HepG2 (cell line): ENCODE results near the gene C2orf92. TPM values are rescaled to one million over a fixed set of nuclear protein-coding genes. Genes with fewer than 3 reads are reported as not detected.

Experiments
- ATAC-seq: fragments of 200-7000 bp; cut with Tn5 transposase; 3 replicates; pipeline ENCODE4 v1.9.1; 2020; ENCODE audit warnings: mild to moderate bottlenecking, moderate library complexity
- BruUV-seq: library from RNA; stranded (reverse); fragments of 400-500 nt; replicated peaks from 2 replicates; lab custom pipeline; 2021; lab: Mats Ljungman, UMichigan
- CTCF ChIA-PET: fragments of 300-600 bp; formaldehyde crosslinking; extraction: SDS; loops from one replicate; lab custom pipeline; 2021; ENCODE audit warnings: low total read pairs, inconsistent platforms, low intra/inter-chr PET ratio; lab: Yijun Ruan, JAX
- POLR2A ChIA-PET: fragments of 350-600 bp; sonication (Branson Sonifier 250); formaldehyde crosslinking; loops from one replicate; lab custom pipeline; 2020; ENCODE audit warnings: antibody characterized with exemption, inconsistent platforms; lab: Yijun Ruan, JAX
- DNase-seq: peaks from one replicate; pipeline ENCODE4 v3.0.0-alpha.2; 2015; ENCODE audit warnings: low spot score
- FAIRE-seq: peaks from 3 replicates; lab custom pipeline; 2011; peaks lifted over from hg19 to GRCh38; lab: Jason Lieb, UNC
- H2AFZ ChIP-seq: one replicate; pipeline ENCODE4 v1.6.1; 2011; ENCODE audit warnings: low read length, inconsistent platforms
- H3K27ac ChIP-seq: fragments of 300-600 bp; 3 replicates; pipeline ENCODE4 v1.8.0; 2011; ENCODE audit warnings: mixed run types, mild to moderate bottlenecking, mixed read lengths, low read length, inconsistent platforms; ENCODE audit not compliant: insufficient read depth; ENCODE audit errors: extremely low read length
- H3K27me3 ChIP-seq, 2 experiments: fragments of 200-600 bp in 1 of 2; 2 replicates in 1 of 2; 3 replicates in 1 of 2; pipeline versions ENCODE4 v1.6.0 to v1.8.0; 2011; ENCODE audit warnings: low read length in 2 of 2, mild to moderate bottlenecking in 2 of 2, moderate library complexity in 2 of 2, inconsistent platforms in 1 of 2; ENCODE audit not compliant: insufficient read depth in 2 of 2, control insufficient read depth in 1 of 2
- H3K36me3 ChIP-seq, 2 experiments: fragments of 200-600 bp in 1 of 2; replicated peaks in 1 of 2; 2 replicates in 1 of 2; 3 replicates in 1 of 2; pipeline versions ENCODE4 v1.5.1 to v1.8.0; 2011; ENCODE audit warnings: low read length in 2 of 2, inconsistent platforms in 1 of 2; ENCODE audit not compliant: insufficient read depth in 2 of 2, control insufficient read depth in 1 of 2
- H3K4me1 ChIP-seq: 2 replicates; pipeline ENCODE4 v1.5.1; 2012; ENCODE audit warnings: low read length, inconsistent platforms; ENCODE audit not compliant: insufficient read depth
- H3K4me2 ChIP-seq: 2 replicates; pipeline ENCODE4 v1.6.0; 2011; ENCODE audit warnings: low read depth, low read length, inconsistent platforms
- H3K4me3 ChIP-seq, 3 experiments: fragments of 200-600 bp in 1 of 3; sonication (generic), shearing (Covaris generic) in 1 of 3; replicated peaks in 1 of 3; 2 replicates each; pipeline ENCODE4 v1.5.1; 2011 to 2016; ENCODE audit warnings: low read length in 3 of 3, inconsistent platforms in 2 of 3, low read depth in 2 of 3, mild to moderate bottlenecking in 2 of 3, control low read depth in 1 of 3, mixed read lengths in 1 of 3; ENCODE audit not compliant: insufficient read depth in 1 of 3
- H3K79me2 ChIP-seq: one replicate; pipeline ENCODE4 v1.6.1; 2011; ENCODE audit warnings: low read length, inconsistent platforms; ENCODE audit not compliant: insufficient read depth
- H3K9ac ChIP-seq: 2 replicates; pipeline ENCODE4 v1.6.0; 2011; ENCODE audit warnings: mild to moderate bottlenecking, low read depth, low read length, inconsistent platforms; ENCODE audit not compliant: insufficient read depth
- H3K9me3 ChIP-seq: 2 replicates; pipeline ENCODE4 v1.5.1; 2012; ENCODE audit warnings: mild to moderate bottlenecking, low read length
- H4K20me1 ChIP-seq: 2 replicates; pipeline ENCODE4 v1.6.0; 2011; ENCODE audit warnings: inconsistent platforms, mild to moderate bottlenecking, low read length, moderate library complexity; ENCODE audit not compliant: insufficient read depth
- AHDC1 ChIP-seq: sonication (generic); formaldehyde crosslinking; IDR thresholded peaks from 2 replicates; pipeline ENCODE4 v1.5.1; 2020; ENCODE audit warnings: mild to moderate bottlenecking, missing genetic modification reagents, borderline replicate concordance
- CTCF ChIP-seq: sonication (generic); formaldehyde crosslinking; IDR thresholded peaks from 2 replicates; pipeline ENCODE4 v1.5.0; 2020; ENCODE audit warnings: mild to moderate bottlenecking, missing genetic modification reagents, moderate library complexity
- KLF12 ChIP-seq: sonication (generic); formaldehyde crosslinking; IDR thresholded peaks from 2 replicates; pipeline ENCODE4 v1.4.0; 2020; ENCODE audit warnings: missing genetic modification reagents, borderline replicate concordance
- NKX3-1 ChIP-seq: sonication (generic); formaldehyde crosslinking; IDR thresholded peaks from 2 replicates; pipeline ENCODE4 v1.5.0; 2020; ENCODE audit warnings: missing genetic modification reagents
- ONECUT2 ChIP-seq: sonication (generic); formaldehyde crosslinking; IDR thresholded peaks from 2 replicates; pipeline ENCODE4 v1.4.0; 2020; ENCODE audit warnings: missing genetic modification reagents
- RERE ChIP-seq: IDR thresholded peaks from 2 replicates; pipeline ENCODE4 v1.6.1; 2016; ENCODE audit warnings: low read depth, missing genetic modification reagents, missing compliant biosample characterization
- RORA ChIP-seq: sonication (generic); formaldehyde crosslinking; IDR thresholded peaks from 2 replicates; pipeline ENCODE4 v1.5.0; 2020; ENCODE audit warnings: mild to moderate bottlenecking, missing genetic modification reagents, moderate library complexity
- SIX4 ChIP-seq: sonication (generic); formaldehyde crosslinking; IDR thresholded peaks from 2 replicates; pipeline ENCODE4 v1.4.0; 2020; ENCODE audit warnings: missing genetic modification reagents
- TMF1 ChIP-seq: sonication (generic); formaldehyde crosslinking; IDR thresholded peaks from 2 replicates; pipeline ENCODE4 v1.8.1; 2022; ENCODE audit warnings: low read depth, missing genetic modification reagents
- ZNF292 ChIP-seq: sonication (generic); formaldehyde crosslinking; IDR thresholded peaks from 2 replicates; pipeline ENCODE4 v1.8.1; 2022; ENCODE audit warnings: mild to moderate bottlenecking, low read depth, missing genetic modification reagents, borderline replicate concordance
- ZNF788 ChIP-seq: sonication (generic); formaldehyde crosslinking; IDR thresholded peaks from 2 replicates; pipeline ENCODE4 v1.5.0; 2020; ENCODE audit warnings: mild to moderate bottlenecking, missing genetic modification reagents, borderline replicate concordance
- WGBS: methylation state at CpG from one replicate; pipeline ENCODE4 v1.1.6; 2017; ENCODE audit warnings: low lambda C conversion rate; 5-methylcytosine and 5-hydroxymethylcytosine counted together
- in situ Hi-C: cut with HindIII; loops from 2 replicates; pipeline ENCODE4 v1.10.0; 2017; ENCODE audit warnings: low pct_unique_long_range_greater_than_20kb; ENCODE audit not compliant: extremely low pct_ligation_motif_present
- intact Hi-C: fragments of 100-400 bp; cut with micrococcal nuclease; formaldehyde crosslinking; loops from one replicate; pipeline ENCODE4 v1.10.0; 2022; ENCODE audit not compliant: unreplicated experiment
- polyA plus RNA-seq, 8 experiments: library from polyadenylated mRNA; depleted of rRNA in 3 of 8; stranded (reverse) in 7 of 8; unstranded in 1 of 8; fragments of >200 nt; fragmentation: Illumina TruSeq in 4 of 8; extraction: Trizol in 4 of 8; gene quantifications; 2 replicates each; pipeline versions ENCODE4 v1.2.1 to v1.2.3, GENCODE V29; 2011 to 2016; ENCODE audit warnings: low read depth in 4 of 8, missing spikeins in 1 of 8, mixed read lengths in 1 of 8; ENCODE audit not compliant: insufficient read depth in 1 of 8
- total RNA-seq, 5 experiments: library from RNA; depleted of rRNA; stranded (reverse); fragments of >200 nt; fragmentation: Illumina TruSeq; extraction: Trizol; gene quantifications; 2 replicates each; pipeline ENCODE4 v1.2.3, GENCODE V29; 2016; ENCODE audit warnings: low read depth in 1 of 5

C2orf92 gene
- total and polyA plus RNA-seq, 2 of the 13 experiments (the other 11 are each of a cell fraction or from before 2014, with no cell fraction given): 4.9 to 5.0 TPM

GRCh38 chr2:97664636-97664970, 4.9 kb upstream of the C2orf92 start (continued):
- no peak for TF ChIP-seq SIX4 (CRISPR knock-in tag)
- no peak for TF ChIP-seq ZNF788 (CRISPR knock-in tag)
- TF ChIP-seq KLF12: no peak
- TF ChIP-seq TMF1 (CRISPR knock-in tag): no peak
- TF ChIP-seq NKX3-1 (CRISPR knock-in tag): 0 out of 2 replicates have a peak, but pooled peaks have one; percentile 52
- TF ChIP-seq ONECUT2 (CRISPR knock-in tag): no peak
- no peak for TF ChIP-seq RERE (CRISPR knock-in tag)

DNA sequence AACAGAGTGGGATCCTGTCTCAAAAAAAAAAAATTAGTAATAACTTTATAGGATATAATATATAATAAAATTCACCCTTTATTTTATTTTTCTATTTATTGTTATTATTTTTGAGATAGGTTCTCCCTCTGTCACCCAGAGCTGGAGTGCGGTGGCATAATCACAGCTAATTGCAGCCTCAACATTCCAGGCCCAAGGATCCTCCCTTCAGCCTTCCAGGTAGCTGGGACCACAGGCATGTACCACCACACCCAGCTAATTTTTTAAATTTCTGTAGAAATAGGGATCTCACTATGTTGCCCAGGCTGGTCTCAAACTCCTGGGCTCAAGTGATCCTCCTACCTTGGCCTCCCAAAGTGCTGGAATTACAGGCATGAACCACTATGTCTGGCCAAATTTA, 958 bp downstream of the C2orf92 start:
- Histone ChIP-seq H3K36me3 (peaks cover 0 to 1% of the 10 kb centered on the region in 2 experiments; a peak in 1 of 5 replicates), H3K4me1 (peaks cover 12% of the 10 kb centered on the region), H3K4me3 (no peak overlapping the region), H2AFZ (no peak overlapping the region), H3K27me3 (no peaks in the 10 kb centered on the region), H3K79me2 (no peaks in the 10 kb centered on the region), H3K9ac (no peak overlapping the region), H4K20me1 (no peaks in the 10 kb centered on the region), H3K9me3 (no peaks in the 10 kb centered on the region), H3K4me2 (no peak overlapping the region), H3K27ac (no peak overlapping the region)
- ChIA-PET CTCF (no interaction called here), POLR2A (no interaction called here)
- FAIRE-seq: no peak
- BruUV-seq: no TSS peak
- no peak for DNase-seq
- 100% methylated on average over 1 of the region's 1 CpG for WGBS
- intact Hi-C loops: no loop called here
- in situ Hi-C loops: loop anchor here (25.0 kb wide), 1 partner anchor 1608 kb away; no protein-coding TSS in a partner anchor
- no peak for ATAC-seq
- TF ChIP-seq AHDC1 (CRISPR knock-in tag) (no peak), RORA (CRISPR knock-in tag) (no peak), CTCF (CRISPR knock-in tag) (no peak), ZNF292 (CRISPR knock-in tag) (no peak)
